A549 (cell line): ENCODE measurements around the gene C2.
"Not testable (repeated sequence)": the region's sequence is repeated elsewhere in the genome, so short reads cannot be mapped to it uniquely, and the experiment has no call there.

ENCODE experiments used
- CTCF ChIP-seq: fragments of >200 bp; sonication (Bioruptor Twin); formaldehyde crosslinking; IDR thresholded peaks from 3 replicates; pipeline ENCODE4 v1.5.1; 2016
- EHMT2 ChIP-seq: fragments of 200-600 bp; sonication (generic); IDR thresholded peaks from 2 replicates; pipeline ENCODE4 v1.6.1; 2016; ENCODE audit warnings: antibody characterized with exemption, low read depth, mild to moderate bottlenecking, moderate library complexity
- EP300 ChIP-seq, 2 experiments: fragments of >200 bp; sonication (Bioruptor Twin); formaldehyde crosslinking; IDR thresholded peaks; 2 replicates in 1 of 2; 3 replicates in 1 of 2; pipeline ENCODE4 v1.6.1; 2016 to 2017
- JUN ChIP-seq, 2 experiments: fragments of >200 bp; sonication (Bioruptor Twin); formaldehyde crosslinking; IDR thresholded peaks; 2 replicates in 1 of 2; 3 replicates in 1 of 2; pipeline ENCODE4 v1.6.1; 2016 to 2017
- MAZ ChIP-seq: fragments of 150-350 bp; IDR thresholded peaks from 2 replicates; pipeline ENCODE4 v1.6.1; 2014; ENCODE audit warnings: antibody characterized with exemption, low read depth, low read length, borderline replicate concordance
- NR3C1 ChIP-seq: fragments of >200 bp; sonication (Bioruptor Twin); formaldehyde crosslinking; IDR thresholded peaks from 3 replicates; pipeline ENCODE4 v1.6.1; 2017
- POLR2AphosphoS2 ChIP-seq: conservative IDR thresholded peaks from 2 replicates; pipeline ENCODE4 v1.6.1; 2012; ENCODE audit warnings: low read length, improper control_type of control experiment, inconsistent platforms
- RNF2 ChIP-seq: fragments of 200-600 bp; sonication (generic); IDR thresholded peaks from 2 replicates; pipeline ENCODE4 v1.6.1; 2016; ENCODE audit warnings: low read depth, mild to moderate bottlenecking, antibody characterized with exemption, moderate library complexity, borderline replicate concordance

- not testable (repeated sequence) for TF ChIP-seq CTCF; EP300 (IDR thresholded peaks at IDR 0.05); MAZ; NR3C1; RNF2; JUN (IDR thresholded peaks at IDR 0.05); POLR2AphosphoS2; EHMT2
Measured at GRCh38 chr6:31932137-31932536, 4.6 kb downstream of the C2 start.
